Ammon's horn (tissue), 1 donor: Measurements from ENCODE around the gene PCDHA6.
"Not testable (repeated sequence)": the region's sequence is repeated elsewhere in the genome, so short reads cannot be mapped to it uniquely, and the experiment has no call there.

Experiments used
- DNase-seq: peaks from one replicate; pipeline ENCODE4 v3.0.0-alpha.2; 2016; ENCODE audit warnings: low spot score

The PCDHA6 gene

GRCh38 chr5:140821375-140822280 lies 6.1 kb upstream of the PCDHA6 start, which contains the start of gene PCDHA5:
Gene PCDHA5 (plus strand): TSS chr5:140821613.
- no peak for DNase-seq

- DNase-seq, result no peak
Measured at GRCh38 chr5:140822281-140822629, 5.5 kb upstream of the PCDHA6 start.

GRCh38 chr5:140822969-140823368 lies 4.8 kb upstream of the PCDHA6 start:
- not testable (repeated sequence) for DNase-seq

- DNase-seq, result no peak
Measured at GRCh38 chr5:140823475-140823874, 4.3 kb upstream of the PCDHA6 start.

- no peak for DNase-seq
Measured at GRCh38 chr5:140828362-140828737, 590 bp downstream of the PCDHA6 start.

- not testable (repeated sequence) for DNase-seq
Measured at GRCh38 chr5:140829511-140830501, 2.0 kb downstream of the PCDHA6 start.

- DNase-seq, result peak; percentile 52
Measured at GRCh38 chr5:140833993-140834392, 6.2 kb downstream of the PCDHA6 start, which contains the start of gene PCDHA7. Gene PCDHA7 (plus strand): TSS chr5:140834269. CDS start chr5:140834384, 115 bp downstream.

GRCh38 chr5:140834439-140835008 lies 6.8 kb downstream of the PCDHA6 start:
- DNase-seq, result not testable (repeated sequence)

- no peak for DNase-seq
Measured at GRCh38 chr5:140835622-140836510, 8.1 kb downstream of the PCDHA6 start.

- peak; percentile 55 for DNase-seq
Measured at GRCh38 chr5:140840978-140841962, 13.5 kb downstream of the PCDHA6 start, which contains the start of gene PCDHA8. Gene PCDHA8 (plus strand): TSS chr5:140841187. CDS start chr5:140841322, 135 bp downstream.

GRCh38 chr5:140842798-140843733 lies 15.3 kb downstream of the PCDHA6 start:
- no peak for DNase-seq

GRCh38 chr5:140848139-140849102 lies 20.7 kb downstream of the PCDHA6 start, which contains the start of gene PCDHA9:
Gene PCDHA9 (plus strand): TSS chr5:140848382. CDS start chr5:140848496, 114 bp downstream.
- DNase-seq, result not testable (repeated sequence)

GRCh38 chr5:140849831-140850634 lies 22.3 kb downstream of the PCDHA6 start:
- DNase-seq, result not testable (repeated sequence)

GRCh38 chr5:140855772-140856674 lies 28.3 kb downstream of the PCDHA6 start, which contains the start of gene PCDHA10:
Gene PCDHA10 (plus strand): TSS chr5:140855897. CDS start chr5:140856049, 152 bp downstream.
- DNase-seq, result peak; percentile 18
